IMR-90 (cell line): Measurements from ENCODE around the gene STK33. TPM values are rescaled to one million over a fixed set of nuclear protein-coding genes. Genes with fewer than 3 reads are reported as not detected.

Experiments used
- ATAC-seq: fragments of 200-7000 bp; cut with Tn5 transposase; 2 replicates; pipeline ENCODE4 v1.9.1; 2020; ENCODE audit warnings: low read depth, mild to moderate bottlenecking, moderate library complexity
- BruUV-seq: library from RNA; stranded (reverse); fragments of 400-500 nt; replicated peaks from 2 replicates; lab custom pipeline; 2021; lab: Mats Ljungman, UMichigan
- CTCF ChIA-PET: fragments of 300-600 bp; formaldehyde crosslinking; extraction: SDS; loops from one replicate; lab custom pipeline; 2021; ENCODE audit warnings: antibody characterized with exemption; lab: Yijun Ruan, JAX
- POLR2A ChIA-PET: fragments of 300-600 bp; sonication (Branson Sonifier 250); formaldehyde crosslinking; loops from one replicate; lab custom pipeline; 2022; ENCODE audit warnings: antibody characterized with exemption; ENCODE audit not compliant: unreplicated experiment; lab: Charles Lee
- DNase-seq: peaks from one replicate; pipeline ENCODE4 v3.0.0; 2013
- H2AFZ ChIP-seq: replicated peaks from 2 replicates; pipeline ENCODE3; 2013; ENCODE audit warnings: low read length, mild to moderate bottlenecking; ENCODE audit not compliant: poor library complexity
- H2AK5ac ChIP-seq: 2 replicates; pipeline ENCODE4 v1.6.1; 2013; ENCODE audit warnings: low read depth, low read length, inconsistent platforms
- H2AK9ac ChIP-seq: replicated peaks from 2 replicates; pipeline ENCODE3; 2013; ENCODE audit warnings: mild to moderate bottlenecking, low read depth, low read length, moderate library complexity; ENCODE audit not compliant: poor library complexity
- H2BK120ac ChIP-seq: 2 replicates; pipeline ENCODE4 v1.6.1; 2013; ENCODE audit warnings: low read depth, low read length, inconsistent platforms
- H2BK15ac ChIP-seq: 3 replicates; pipeline ENCODE4 v1.6.1; 2013; ENCODE audit warnings: low read depth, low read length, inconsistent platforms
- H2BK20ac ChIP-seq: 2 replicates; pipeline ENCODE4 v1.6.1; 2013; ENCODE audit warnings: low read depth, mild to moderate bottlenecking, inconsistent platforms, low read length, moderate library complexity
- H2BK5ac ChIP-seq: 2 replicates; pipeline ENCODE4 v1.6.1; 2013; ENCODE audit warnings: mild to moderate bottlenecking, low read depth, low read length, inconsistent platforms; ENCODE audit not compliant: poor library complexity, severe bottlenecking
- H3K14ac ChIP-seq: replicated peaks from 2 replicates; pipeline ENCODE4 v1.6.1; 2013; ENCODE audit warnings: low read depth, low read length, inconsistent platforms
- H3K18ac ChIP-seq: 2 replicates; pipeline ENCODE4 v1.6.1; 2013; ENCODE audit warnings: low read depth, low read length, control low read depth
- H3K23ac ChIP-seq: 2 replicates; pipeline ENCODE4 v1.6.1; 2013; ENCODE audit warnings: low read depth, low read length, inconsistent platforms
- H3K27ac ChIP-seq: 2 replicates; pipeline ENCODE4 v1.5.1; 2013; ENCODE audit warnings: mild to moderate bottlenecking, control low read depth, low read length; ENCODE audit not compliant: insufficient read depth
- H3K27me3 ChIP-seq: 2 replicates; pipeline ENCODE4 v1.6.1; 2013; ENCODE audit warnings: low read length; ENCODE audit not compliant: control insufficient read depth, insufficient read depth
- H3K36me3 ChIP-seq: 2 replicates; pipeline ENCODE4 v1.6.1; 2013; ENCODE audit warnings: low read length, mixed read lengths; ENCODE audit not compliant: control insufficient read depth, insufficient read depth
- H3K4ac ChIP-seq: 2 replicates; pipeline ENCODE4 v1.6.1; 2013; ENCODE audit warnings: low read depth, low read length, inconsistent platforms
- H3K4me1 ChIP-seq: 2 replicates; pipeline ENCODE4 v1.6.1; 2013; ENCODE audit warnings: low read length, mixed read lengths; ENCODE audit not compliant: control insufficient read depth, insufficient read depth
- H3K4me2 ChIP-seq: 2 replicates; pipeline ENCODE4 v1.6.1; 2013; ENCODE audit warnings: low read depth, mild to moderate bottlenecking, control low read depth, low read length, moderate library complexity
- H3K4me3 ChIP-seq: 2 replicates; pipeline ENCODE4 v1.5.1; 2013; ENCODE audit warnings: low read depth, mild to moderate bottlenecking, control low read depth, low read length, moderate library complexity; ENCODE audit not compliant: insufficient read depth
- H3K56ac ChIP-seq: 2 replicates; pipeline ENCODE4 v1.6.1; 2013; ENCODE audit warnings: low read length, inconsistent platforms; ENCODE audit not compliant: insufficient read depth; ENCODE audit errors: extremely low read depth
- H3K79me1 ChIP-seq, 2 experiments: 2 replicates each; pipeline ENCODE4 v1.6.1; 2013; ENCODE audit warnings: low read length in 2 of 2, inconsistent platforms in 1 of 2, low read depth in 1 of 2
- H3K9ac ChIP-seq: 2 replicates; pipeline ENCODE4 v1.6.1; 2013; ENCODE audit warnings: low read depth, low read length, control low read depth
- H3K9me1 ChIP-seq: 2 replicates; pipeline ENCODE4 v1.6.1; 2013; ENCODE audit warnings: low read length, inconsistent platforms; ENCODE audit not compliant: insufficient read depth
- H3K9me3 ChIP-seq: 2 replicates; pipeline ENCODE4 v1.6.1; 2013; ENCODE audit warnings: low read length; ENCODE audit not compliant: control insufficient read depth, insufficient read depth
- H4K20me1 ChIP-seq: 2 replicates; pipeline ENCODE4 v1.6.1; 2013; ENCODE audit warnings: low read length, inconsistent platforms; ENCODE audit not compliant: insufficient read depth
- H4K5ac ChIP-seq: 2 replicates; pipeline ENCODE4 v1.6.1; 2013; ENCODE audit warnings: mild to moderate bottlenecking, low read depth, low read length, control low read depth
- H4K8ac ChIP-seq, 2 experiments: 2 replicates each; pipeline ENCODE4 v1.6.1; 2013; ENCODE audit warnings: low read depth in 2 of 2, low read length in 2 of 2, control low read depth in 1 of 2, inconsistent platforms in 1 of 2
- H4K91ac ChIP-seq: 2 replicates; pipeline ENCODE4 v1.6.1; 2013; ENCODE audit warnings: low read depth, low read length, inconsistent platforms; ENCODE audit not compliant: insufficient read depth
- FOS ChIP-seq: fragments of 150-350 bp; IDR thresholded peaks from 2 replicates; pipeline ENCODE4 v1.6.1; 2016; ENCODE audit warnings: low read depth, low read length
- MAZ ChIP-seq: IDR thresholded peaks from 2 replicates; pipeline ENCODE4 v1.6.1; 2012; ENCODE audit warnings: low read depth, mild to moderate bottlenecking, low read length, improper control_type of control experiment, moderate library complexity, borderline replicate concordance
- MXI1 ChIP-seq: IDR thresholded peaks from 2 replicates; pipeline ENCODE4 v1.6.1; 2012; ENCODE audit warnings: low read depth, mild to moderate bottlenecking, low read length, moderate library complexity, borderline replicate concordance
- NFE2L2 ChIP-seq: fragments of 150-350 bp; IDR thresholded peaks from 2 replicates; pipeline ENCODE4 v1.6.1; 2016; ENCODE audit warnings: low read depth, mild to moderate bottlenecking, low read length
- POLR2A ChIP-seq: IDR thresholded peaks from 2 replicates; pipeline ENCODE4 v1.6.1; 2012; ENCODE audit warnings: mild to moderate bottlenecking, low read depth, low read length
- RCOR1 ChIP-seq: IDR thresholded peaks from 2 replicates; pipeline ENCODE4 v1.6.1; 2012; ENCODE audit warnings: mild to moderate bottlenecking, low read length, improper control_type of control experiment; ENCODE audit not compliant: insufficient replicate concordance
- RFX5 ChIP-seq: IDR thresholded peaks from 2 replicates; pipeline ENCODE4 v1.8.0; 2012; ENCODE audit warnings: low read depth, mild to moderate bottlenecking, low read length, moderate library complexity
- SMC3 ChIP-seq: fragments of 150-350 bp; IDR thresholded peaks from 2 replicates; pipeline ENCODE4 v1.6.1; 2016; ENCODE audit warnings: low read depth, mild to moderate bottlenecking, antibody characterized with exemption, low read length, moderate library complexity
- WGBS, 2 experiments: methylation state at CpG; one replicate each; pipeline versions ENCODE4 v1.1.5 to v1.1.7; 2013; ENCODE audit warnings: missing lambda C conversion rate in 2 of 2; ENCODE audit not compliant: insufficient read length in 1 of 2; ENCODE audit errors: extremely low coverage in 2 of 2; 5-methylcytosine and 5-hydroxymethylcytosine counted together
- dilution Hi-C: fragments of 300-500 bp; cut with HindIII; formaldehyde crosslinking; loops from one replicate; pipeline ENCODE4 v1.14.3; 2018; ENCODE audit warnings: low sequenced_read_pairs; ENCODE audit not compliant: unreplicated experiment
- in situ Hi-C: fragments of 300-500 bp; cut with MboI; formaldehyde crosslinking; loops from 3 replicates; pipeline ENCODE4 v1.14.3; 2019; ENCODE audit warnings: low sequenced_read_pairs, inconsistent platforms, mixed read lengths
- intact Hi-C: fragments of 100-400 bp; cut with micrococcal nuclease; formaldehyde crosslinking; loops from 2 replicates; pipeline ENCODE4 v1.10.0; 2022
- polyA plus RNA-seq, 3 experiments: library from polyadenylated mRNA; depleted of rRNA; stranded (reverse); fragments of >200 nt; gene quantifications; 2 replicates each; pipeline ENCODE4 v1.2.3, GENCODE V29; 2012; ENCODE audit warnings: low replicate concordance in 1 of 3
- total RNA-seq: library from RNA; depleted of rRNA; stranded (reverse); fragments of >200 nt; gene quantifications from 2 replicates; pipeline ENCODE4 v1.2.3, GENCODE V29; 2012
- TF ChIP-seq, protein P1 (sequence below): fragments of 150-350 bp; IDR thresholded peaks from 2 replicates; pipeline ENCODE4 v1.6.1; 2017; ENCODE audit warnings: mild to moderate bottlenecking, antibody characterized with exemption, low read length, low read depth
- TF ChIP-seq, protein P2 (sequence below): conservative IDR thresholded peaks from 2 replicates; pipeline ENCODE4 v1.5.1; 2012; ENCODE audit warnings: mild to moderate bottlenecking, low read depth, low read length, improper control_type of control experiment

The STK33 gene
- total and polyA plus RNA-seq, 2 of the 4 experiments (the other 2 are of a cell fraction) = 2.3 to 2.6 TPM

DNA sequence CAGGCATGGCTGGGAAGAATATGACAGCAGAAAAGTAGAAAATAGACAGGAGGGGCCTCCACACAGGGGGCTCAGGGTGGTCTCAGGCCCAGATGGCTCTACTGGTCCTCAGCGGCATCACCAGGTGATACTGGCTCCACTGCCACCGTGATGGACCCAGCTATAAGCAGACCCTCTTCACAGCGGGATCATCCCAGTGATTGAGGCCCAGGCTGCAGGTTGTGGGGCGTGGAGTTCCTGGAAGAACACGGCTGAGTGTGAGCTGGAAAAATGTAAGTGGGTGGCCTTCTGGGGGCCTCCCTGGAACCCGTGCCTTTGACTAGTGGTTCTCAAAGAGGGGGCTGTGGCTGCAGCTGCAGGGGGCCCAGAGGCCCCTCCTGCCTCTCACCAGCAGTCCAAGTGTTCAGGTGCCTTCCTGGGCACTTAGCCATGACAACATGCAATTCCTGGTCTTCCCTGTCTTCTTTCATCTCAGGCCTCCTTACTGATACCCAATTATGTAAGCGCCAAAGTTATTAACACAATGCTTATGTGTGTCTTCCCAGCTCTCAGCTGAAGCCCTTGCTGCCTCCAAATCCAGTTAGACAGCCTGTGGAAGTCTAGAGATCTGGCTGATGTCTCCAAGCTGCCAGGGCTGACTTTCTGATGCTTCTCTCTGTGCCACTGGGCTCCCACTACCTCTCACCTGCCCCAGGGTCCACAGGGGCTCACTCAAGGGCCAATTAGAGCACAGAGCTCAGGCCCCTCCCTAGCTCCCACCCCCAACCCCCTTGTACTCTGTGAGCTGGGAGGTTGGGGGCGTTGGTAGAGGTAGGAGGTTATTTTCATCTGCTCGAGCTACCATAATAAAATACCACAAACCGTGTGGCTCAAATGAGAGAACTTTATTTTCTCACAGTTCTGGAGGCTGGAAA is 220.3 kb downstream of the STK33 start (continued):
- TF ChIP-seq, protein P1, sequence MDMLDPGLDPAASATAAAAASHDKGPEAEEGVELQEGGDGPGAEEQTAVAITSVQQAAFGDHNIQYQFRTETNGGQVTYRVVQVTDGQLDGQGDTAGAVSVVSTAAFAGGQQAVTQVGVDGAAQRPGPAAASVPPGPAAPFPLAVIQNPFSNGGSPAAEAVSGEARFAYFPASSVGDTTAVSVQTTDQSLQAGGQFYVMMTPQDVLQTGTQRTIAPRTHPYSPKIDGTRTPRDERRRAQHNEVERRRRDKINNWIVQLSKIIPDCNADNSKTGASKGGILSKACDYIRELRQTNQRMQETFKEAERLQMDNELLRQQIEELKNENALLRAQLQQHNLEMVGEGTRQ = no peak
- TF ChIP-seq POLR2A = no peak

DNA sequence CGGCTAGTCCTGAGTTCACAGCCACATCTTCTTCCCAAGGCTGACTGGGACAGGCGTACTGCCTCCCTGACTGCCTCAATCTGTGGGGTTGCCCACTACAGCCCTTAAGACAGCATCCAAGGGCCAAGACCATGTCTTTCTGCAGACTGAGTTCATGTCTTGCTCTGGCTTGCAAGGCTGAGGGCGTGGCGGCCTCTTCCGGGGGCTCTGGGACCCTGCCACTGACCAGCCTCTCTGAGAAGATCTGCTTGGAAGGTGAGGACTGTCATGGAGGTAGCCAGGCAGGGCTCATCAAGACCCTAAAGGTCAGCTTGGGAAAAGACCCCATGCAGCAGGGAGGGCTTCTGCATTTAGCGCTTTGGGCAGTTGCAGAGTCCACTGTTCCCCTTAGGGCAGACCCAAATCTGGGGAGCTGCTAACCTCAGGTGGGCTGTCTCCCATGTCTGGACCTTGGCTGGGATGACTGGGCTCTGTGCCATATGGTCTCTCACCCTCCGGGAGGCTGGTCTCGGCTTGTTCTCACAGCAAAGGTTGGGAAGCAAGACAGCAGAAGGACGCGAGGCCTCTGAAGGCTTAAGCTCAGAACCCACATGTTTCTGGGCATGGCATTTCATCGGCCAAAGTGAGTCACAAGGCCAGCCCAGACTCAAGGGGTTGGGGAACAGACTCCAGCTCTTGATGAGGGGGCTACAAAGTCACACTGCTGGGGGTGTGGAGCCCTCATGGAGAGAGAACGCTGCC is 221.2 kb downstream of the STK33 start:
- H3K56ac ChIP-seq = no peak overlapping the region
- no peak overlapping the region for H2AK9ac ChIP-seq
- no peak overlapping the region for H4K8ac ChIP-seq
- dilution Hi-C loops = no loop called here
- intact Hi-C loops = no loop called here
- no peak overlapping the region for H3K14ac ChIP-seq
- no peak overlapping the region for H2AFZ ChIP-seq
- H3K9me1 ChIP-seq = no peaks in the 10 kb centered on the region
- ATAC-seq (no peak), DNase-seq (no peak)
- 70% methylated on average over 6 of the region's 12 CpGs; no CpG with 5 or more reads in 1 of the 2 experiments for WGBS, 2 experiments
- BruUV-seq = no TSS peak
- H3K27me3 ChIP-seq = peaks cover 3% of the 10 kb centered on the region
- H4K20me1 ChIP-seq = no peaks in the 10 kb centered on the region
- H3K9me3 ChIP-seq = no peaks in the 10 kb centered on the region
- H4K91ac ChIP-seq = no peak overlapping the region
- no peak overlapping the region for H2BK15ac ChIP-seq
- H3K4ac ChIP-seq = no peak overlapping the region
- H3K36me3 ChIP-seq = no peaks in the 10 kb centered on the region
- CTCF ChIA-PET = no interaction called here
- no peak overlapping the region for H3K18ac ChIP-seq
- H4K5ac ChIP-seq = no peak overlapping the region
- no peaks in the 10 kb centered on the region for H3K79me1 ChIP-seq
- no peak overlapping the region for H2BK5ac ChIP-seq
- no peak overlapping the region for H3K27ac ChIP-seq
- H3K4me2 ChIP-seq = no peak overlapping the region
- POLR2A ChIA-PET = no interaction called here
- H2AK5ac ChIP-seq = no peak overlapping the region
- H2BK20ac ChIP-seq = no peak overlapping the region
- H3K4me1 ChIP-seq = no peaks in the 10 kb centered on the region
- in situ Hi-C loops = no loop called here
- H3K9ac ChIP-seq = no peak overlapping the region
- no peak overlapping the region for H3K4me3 ChIP-seq
- H3K23ac ChIP-seq = no peak overlapping the region
- H2BK120ac ChIP-seq = no peak overlapping the region
- TF ChIP-seq MAZ = no peak
- TF ChIP-seq, protein P1 = no peak
- TF ChIP-seq MXI1 = no peak
- TF ChIP-seq RFX5 = no peak
- no peak for TF ChIP-seq NFE2L2
- TF ChIP-seq FOS = no peak
- TF ChIP-seq, protein P2, sequence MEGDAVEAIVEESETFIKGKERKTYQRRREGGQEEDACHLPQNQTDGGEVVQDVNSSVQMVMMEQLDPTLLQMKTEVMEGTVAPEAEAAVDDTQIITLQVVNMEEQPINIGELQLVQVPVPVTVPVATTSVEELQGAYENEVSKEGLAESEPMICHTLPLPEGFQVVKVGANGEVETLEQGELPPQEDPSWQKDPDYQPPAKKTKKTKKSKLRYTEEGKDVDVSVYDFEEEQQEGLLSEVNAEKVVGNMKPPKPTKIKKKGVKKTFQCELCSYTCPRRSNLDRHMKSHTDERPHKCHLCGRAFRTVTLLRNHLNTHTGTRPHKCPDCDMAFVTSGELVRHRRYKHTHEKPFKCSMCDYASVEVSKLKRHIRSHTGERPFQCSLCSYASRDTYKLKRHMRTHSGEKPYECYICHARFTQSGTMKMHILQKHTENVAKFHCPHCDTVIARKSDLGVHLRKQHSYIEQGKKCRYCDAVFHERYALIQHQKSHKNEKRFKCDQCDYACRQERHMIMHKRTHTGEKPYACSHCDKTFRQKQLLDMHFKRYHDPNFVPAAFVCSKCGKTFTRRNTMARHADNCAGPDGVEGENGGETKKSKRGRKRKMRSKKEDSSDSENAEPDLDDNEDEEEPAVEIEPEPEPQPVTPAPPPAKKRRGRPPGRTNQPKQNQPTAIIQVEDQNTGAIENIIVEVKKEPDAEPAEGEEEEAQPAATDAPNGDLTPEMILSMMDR = no peak
- no peak for TF ChIP-seq POLR2A
- no peak for TF ChIP-seq SMC3
- no peak for TF ChIP-seq RCOR1
